ENCODE measurements around the gene VTN.

The VTN gene

DNA sequence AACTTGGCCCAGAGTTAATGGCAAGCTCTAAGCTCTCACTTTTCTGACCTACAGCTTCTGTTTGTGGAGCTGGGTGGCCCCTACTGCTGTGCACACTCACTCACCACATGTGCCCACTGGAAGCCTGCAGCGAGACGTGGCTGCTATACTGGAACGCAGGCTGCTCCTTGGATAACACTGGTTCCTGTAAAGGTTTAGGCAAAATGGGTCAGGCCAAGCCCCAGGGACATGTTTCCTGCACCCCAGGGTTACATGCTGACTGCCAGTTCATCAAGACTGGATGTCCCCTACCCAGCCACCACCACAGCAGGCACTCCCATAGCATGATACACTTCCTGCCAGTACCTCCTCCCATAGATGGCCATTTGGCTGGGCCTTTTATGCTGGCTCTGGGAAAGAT, 21.1 kb downstream of the VTN start:
- TF ChIP-seq, protein P1, sequence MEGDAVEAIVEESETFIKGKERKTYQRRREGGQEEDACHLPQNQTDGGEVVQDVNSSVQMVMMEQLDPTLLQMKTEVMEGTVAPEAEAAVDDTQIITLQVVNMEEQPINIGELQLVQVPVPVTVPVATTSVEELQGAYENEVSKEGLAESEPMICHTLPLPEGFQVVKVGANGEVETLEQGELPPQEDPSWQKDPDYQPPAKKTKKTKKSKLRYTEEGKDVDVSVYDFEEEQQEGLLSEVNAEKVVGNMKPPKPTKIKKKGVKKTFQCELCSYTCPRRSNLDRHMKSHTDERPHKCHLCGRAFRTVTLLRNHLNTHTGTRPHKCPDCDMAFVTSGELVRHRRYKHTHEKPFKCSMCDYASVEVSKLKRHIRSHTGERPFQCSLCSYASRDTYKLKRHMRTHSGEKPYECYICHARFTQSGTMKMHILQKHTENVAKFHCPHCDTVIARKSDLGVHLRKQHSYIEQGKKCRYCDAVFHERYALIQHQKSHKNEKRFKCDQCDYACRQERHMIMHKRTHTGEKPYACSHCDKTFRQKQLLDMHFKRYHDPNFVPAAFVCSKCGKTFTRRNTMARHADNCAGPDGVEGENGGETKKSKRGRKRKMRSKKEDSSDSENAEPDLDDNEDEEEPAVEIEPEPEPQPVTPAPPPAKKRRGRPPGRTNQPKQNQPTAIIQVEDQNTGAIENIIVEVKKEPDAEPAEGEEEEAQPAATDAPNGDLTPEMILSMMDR (IDR thresholded peaks at IDR 0.05; ENCODE audit: low read depth, low read length, missing control alignments) = no peak
- H3K4me3 ChIP-seq (ENCODE audit: low read depth, low read length) = no peak overlapping the region
- no peak for DNase-seq (ENCODE audit: low read depth)

DNA sequence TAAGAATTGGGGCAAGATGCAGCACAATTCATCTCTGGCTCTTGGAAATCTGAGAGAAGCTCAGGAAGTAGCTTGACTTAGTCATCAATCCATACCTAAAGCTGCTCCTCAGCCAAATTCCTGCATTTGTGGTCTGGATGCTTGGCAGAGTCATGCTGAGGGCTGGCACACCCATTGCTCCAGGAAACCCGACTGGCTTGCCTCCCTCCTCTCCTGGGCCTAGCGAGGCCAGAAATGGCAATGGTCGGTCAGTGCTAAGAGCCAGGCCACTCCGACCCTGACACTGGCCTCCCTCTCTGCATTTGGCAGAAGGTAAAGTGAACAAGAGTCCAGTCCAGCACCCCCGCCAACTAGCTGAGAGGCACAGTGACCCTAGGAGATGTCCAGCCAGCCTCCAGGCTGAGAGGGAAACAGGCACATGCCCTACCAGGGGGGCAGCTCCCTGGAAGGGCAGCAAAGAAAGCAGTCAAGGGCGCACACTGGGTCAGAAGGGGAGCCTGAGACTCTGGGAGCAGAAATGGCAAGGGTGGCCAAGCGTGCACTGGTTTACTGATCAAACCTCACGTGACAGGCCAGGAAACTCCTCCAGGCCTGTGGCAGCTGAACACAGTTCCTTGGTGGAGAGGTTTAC, 22.7 kb downstream of the VTN start:
- no peak for DNase-seq (ENCODE audit: low read depth)
- no peak overlapping the region for H3K4me3 ChIP-seq (ENCODE audit: low read depth, low read length)
- TF ChIP-seq, protein P1 (IDR thresholded peaks at IDR 0.05; ENCODE audit: low read depth, low read length, missing control alignments) = no peak

DNA sequence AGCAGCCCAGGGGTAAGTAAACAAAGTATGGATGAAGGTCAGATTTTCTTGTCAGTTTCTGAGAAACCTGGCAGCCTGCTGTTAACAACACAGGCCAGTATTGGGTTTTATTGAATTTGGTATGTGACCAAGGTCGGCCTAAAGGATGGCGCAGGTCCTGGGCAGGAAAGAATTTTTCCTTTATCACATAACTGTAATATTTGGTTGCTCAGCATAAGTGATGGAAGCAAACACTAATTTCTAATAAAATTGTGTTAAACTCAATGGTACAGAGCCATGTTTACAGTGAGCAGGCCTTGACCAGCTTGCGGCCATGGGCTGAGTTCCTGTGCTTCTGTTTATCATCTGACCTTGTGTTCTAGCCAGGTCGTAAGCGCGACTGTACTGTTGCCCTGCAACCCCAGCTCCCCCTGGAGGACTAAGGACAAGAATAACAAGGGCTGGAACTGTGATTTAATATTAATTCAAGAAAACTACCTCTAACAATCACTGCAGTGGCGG, 23.3 kb downstream of the VTN start:
- TF ChIP-seq, protein P1 (IDR thresholded peaks at IDR 0.05; ENCODE audit: low read depth, low read length, missing control alignments) = no peak
- no peak for DNase-seq (ENCODE audit: low read depth)
- no peak overlapping the region for H3K4me3 ChIP-seq (ENCODE audit: low read depth, low read length)

DNA sequence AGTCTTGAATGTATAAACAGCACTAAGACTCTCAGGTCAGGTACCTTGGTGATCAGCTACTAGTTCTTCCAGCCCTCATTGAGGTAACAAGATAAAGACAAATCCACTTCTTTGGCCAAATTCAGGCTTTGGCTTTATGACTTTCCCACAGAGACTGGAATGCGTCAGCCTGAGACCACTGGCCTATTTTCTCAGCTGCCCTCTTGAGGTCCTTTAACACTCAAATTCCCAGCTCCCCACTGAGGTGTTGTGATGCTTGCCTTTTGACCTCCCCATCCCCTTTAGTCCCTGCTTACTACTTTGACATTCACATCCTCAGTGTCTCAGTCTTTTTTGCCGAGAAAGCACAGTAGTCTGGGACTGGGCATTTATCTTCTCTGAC, 23.9 kb downstream of the VTN start:
- TF ChIP-seq, protein P1 (IDR thresholded peaks at IDR 0.05; ENCODE audit: low read depth, low read length, missing control alignments) = no peak
- no peak overlapping the region for H3K4me3 ChIP-seq (ENCODE audit: low read depth, low read length)
- DNase-seq (ENCODE audit: low read depth) = no peak

DNA sequence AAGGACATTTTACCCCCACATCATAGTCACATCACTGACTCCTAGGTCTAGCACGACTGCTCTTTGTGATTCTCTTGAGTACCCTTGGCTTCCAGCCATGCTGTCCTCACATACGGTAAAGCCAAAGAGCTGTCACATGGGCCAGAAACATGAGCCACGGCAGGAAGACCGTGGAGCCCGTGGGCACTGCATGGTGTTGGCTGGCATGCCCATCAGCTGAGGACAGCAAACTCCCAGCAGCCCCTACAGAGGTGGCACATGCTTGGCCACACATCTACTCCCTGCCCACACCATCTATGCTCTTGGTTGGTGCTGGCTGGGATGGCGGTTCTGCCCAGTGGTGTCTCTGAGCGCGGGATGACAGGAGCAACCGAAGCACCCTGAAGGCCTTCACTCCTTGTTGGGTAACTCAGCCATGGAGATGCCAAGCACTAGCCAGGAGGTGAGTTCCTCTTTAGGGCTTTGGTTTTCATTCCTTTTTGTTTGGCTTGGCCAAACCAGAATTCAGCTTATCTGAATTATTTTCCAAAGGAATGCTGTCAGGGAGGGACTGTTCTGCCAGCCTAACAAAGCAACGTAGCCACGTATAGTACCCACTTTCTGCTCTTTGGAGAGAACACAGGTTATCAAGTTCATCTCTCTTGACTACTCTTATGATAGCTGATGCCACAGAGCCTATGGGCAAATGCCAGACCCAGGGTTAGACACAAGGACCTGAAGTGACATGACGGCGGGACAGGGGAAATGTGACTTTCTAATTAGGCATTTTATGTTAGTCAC, 24.5 kb downstream of the VTN start:
- H3K4me3 ChIP-seq (ENCODE audit: low read depth, low read length) = no peak overlapping the region
- TF ChIP-seq, protein P1 (IDR thresholded peaks at IDR 0.05; ENCODE audit: low read depth, low read length, missing control alignments) = no peak
- no peak for DNase-seq (ENCODE audit: low read depth)

DNA sequence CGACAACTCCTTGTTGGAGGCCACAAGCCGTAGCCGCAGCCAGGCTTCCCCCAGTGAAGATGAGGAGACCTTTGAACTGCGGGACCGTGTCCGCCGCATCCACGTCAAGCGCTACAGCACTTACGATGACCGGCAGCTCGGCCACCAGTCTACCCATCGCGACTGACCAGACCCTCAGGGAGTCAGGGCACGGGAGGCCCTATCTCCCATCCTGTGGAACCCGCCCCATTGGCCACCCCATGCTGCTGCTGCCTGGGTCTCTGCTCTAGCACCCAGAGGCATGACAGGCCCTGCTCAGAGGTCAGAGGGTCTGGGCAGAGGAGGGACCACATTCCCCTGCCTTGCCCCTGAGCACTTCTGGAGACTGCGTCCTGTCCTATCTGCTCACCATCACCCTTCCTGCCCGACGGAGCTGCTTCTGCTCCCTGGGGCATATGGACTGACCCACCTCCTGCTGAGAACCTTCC, 25.6 kb downstream of the VTN start:
- DNase-seq (ENCODE audit: low read depth) = no peak
- H3K4me3 ChIP-seq (ENCODE audit: low read depth, low read length) = no peak overlapping the region
- TF ChIP-seq, protein P1 (IDR thresholded peaks at IDR 0.05; ENCODE audit: low read depth, low read length, missing control alignments) = no peak
